ENCODE data around the gene PTMS. TPM values are rescaled to one million over a fixed set of nuclear protein-coding genes. Genes with fewer than 3 reads are reported as not detected.

PTMS gene
- total and polyA plus RNA-seq, 5 donors from 2014 or later = 1.3 to 15.0 (median 3.2) TPM

GRCh38 chr12:6765048-6765633, 1.0 kb upstream of the PTMS start:
- Mint-ChIP-seq H3K9me3 (peaks cover 0 to 8% (median 0%) of the 10 kb centered on the region in 7 donors), H3K36me3 (no peaks in the 10 kb centered on the region), H3K4me1 (peaks cover 11 to 41% (median 14%) of the 10 kb centered on the region in 4 donors), H3K27me3 (peaks cover 61% of the 10 kb centered on the region), H3K27ac (peak overlapping the region in 1 of 3 donors; percentile 22), H3K4me3 (peak overlapping the region; percentile 49 to 93 (median 84))
- no peak overlapping the region for H3K27ac ChIP-seq (ENCODE audit: insufficient read depth, low read length, poor library complexity, severe bottlenecking)
- no peak for DNase-seq
- H3K9me3 ChIP-seq (ENCODE audit: control insufficient read depth in 2 of 2, low read length in 2 of 2) = no peaks in the 10 kb centered on the region
- ATAC-seq (ENCODE audit: low read depth in 2 of 2) = no peak
- peaks cover 25% of the 10 kb centered on the region for H3K4me1 ChIP-seq (ENCODE audit: control insufficient read depth, insufficient read depth, low read length, poor library complexity, severe bottlenecking)
- peaks cover 17% of the 10 kb centered on the region for H3K27me3 ChIP-seq (ENCODE audit: control insufficient read depth, insufficient read depth, low read length)
- no peaks in the 10 kb centered on the region for H3K36me3 ChIP-seq (ENCODE audit: control insufficient read depth, insufficient read depth, low read length)
- no peak overlapping the region for H3K4me3 ChIP-seq (ENCODE audit: low read depth, low read length)

- no peaks in the 10 kb centered on the region for H3K36me3 ChIP-seq (ENCODE audit: control insufficient read depth, insufficient read depth, low read length)
- DNase-seq (peak in 2 of 3 donors; percentile 34 to 43), ATAC-seq (ENCODE audit: low read depth in 2 of 2) (peak; percentile 59 to 69)
- no peaks in the 10 kb centered on the region for H3K9me3 ChIP-seq (ENCODE audit: control insufficient read depth in 2 of 2, low read length in 2 of 2)
- H3K27me3 Mint-ChIP-seq = peaks cover 66% of the 10 kb centered on the region
- H3K4me1 Mint-ChIP-seq = peaks cover 11 to 50% (median 15%) of the 10 kb centered on the region in 4 donors
- H3K4me1 ChIP-seq (ENCODE audit: control insufficient read depth, insufficient read depth, low read length, poor library complexity, severe bottlenecking) = peaks cover 33% of the 10 kb centered on the region
- no peaks in the 10 kb centered on the region for H3K36me3 Mint-ChIP-seq
- peak overlapping the region in 1 of 3 donors; percentile 69 for H3K27ac Mint-ChIP-seq
- peaks cover 17% of the 10 kb centered on the region for H3K27me3 ChIP-seq (ENCODE audit: control insufficient read depth, insufficient read depth, low read length)
- H3K27ac ChIP-seq (ENCODE audit: insufficient read depth, low read length, poor library complexity, severe bottlenecking) = no peak overlapping the region
- no peak overlapping the region for H3K4me3 ChIP-seq (ENCODE audit: low read depth, low read length)
- peaks cover 0 to 7% (median 0%) of the 10 kb centered on the region in 7 donors for H3K9me3 Mint-ChIP-seq
- peak overlapping the region; percentile 77 to 95 (median 91) for H3K4me3 Mint-ChIP-seq
Measured at GRCh38 chr12:6766651-6767349, 637 bp downstream of the PTMS start.

- peaks cover 58% of the 10 kb centered on the region for H3K27me3 Mint-ChIP-seq
- Histone ChIP-seq H3K27me3 (ENCODE audit: control insufficient read depth, insufficient read depth, low read length) (peaks cover 17% of the 10 kb centered on the region), H3K27ac (ENCODE audit: insufficient read depth, low read length, poor library complexity, severe bottlenecking) (no peak overlapping the region)
Measured at GRCh38 chr12:6767353-6768319, 1.5 kb downstream of the PTMS start.

GRCh38 chr12:6768437-6768914, 2.3 kb downstream of the PTMS start:
- no peak overlapping the region for H3K27ac ChIP-seq (ENCODE audit: insufficient read depth, low read length, poor library complexity, severe bottlenecking)
- Mint-ChIP-seq H3K9me3 (peaks cover 0 to 7% (median 0%) of the 10 kb centered on the region in 7 donors), H3K4me3 (peak overlapping the region; percentile 62 to 95 (median 80)), H3K27ac (peak overlapping the region in 2 of 3 donors; percentile 31 to 66), H3K4me1 (peaks cover 6 to 64% (median 16%) of the 10 kb centered on the region in 4 donors), H3K36me3 (no peaks in the 10 kb centered on the region), H3K27me3 (peaks cover 58% of the 10 kb centered on the region)
- H3K9me3 ChIP-seq (ENCODE audit: control insufficient read depth in 2 of 2, low read length in 2 of 2) = no peaks in the 10 kb centered on the region
- DNase-seq (no peak), ATAC-seq (ENCODE audit: low read depth in 2 of 2) (no peak)
- peaks cover 17% of the 10 kb centered on the region for H3K27me3 ChIP-seq (ENCODE audit: control insufficient read depth, insufficient read depth, low read length)
- no peak overlapping the region for H3K4me3 ChIP-seq (ENCODE audit: low read depth, low read length)
- peaks cover 50% of the 10 kb centered on the region for H3K4me1 ChIP-seq (ENCODE audit: control insufficient read depth, insufficient read depth, low read length, poor library complexity, severe bottlenecking)
- no peaks in the 10 kb centered on the region for H3K36me3 ChIP-seq (ENCODE audit: control insufficient read depth, insufficient read depth, low read length)

More at GRCh38 chr12:6767353-6768319, 1.5 kb downstream of the PTMS start:
- Mint-ChIP-seq H3K4me3 (peak overlapping the region; percentile 77 to 95 (median 91)), H3K4me1 (peaks cover 6 to 57% (median 15%) of the 10 kb centered on the region in 4 donors), H3K36me3 (no peaks in the 10 kb centered on the region), H3K9me3 (peaks cover 0 to 7% (median 0%) of the 10 kb centered on the region in 7 donors), H3K27ac (peak overlapping the region in 2 of 3 donors; percentile 66 to 69)
- Histone ChIP-seq H3K36me3 (ENCODE audit: control insufficient read depth, insufficient read depth, low read length) (no peaks in the 10 kb centered on the region), H3K4me1 (ENCODE audit: control insufficient read depth, insufficient read depth, low read length, poor library complexity, severe bottlenecking) (peaks cover 41% of the 10 kb centered on the region), H3K4me3 (ENCODE audit: low read depth, low read length) (no peak overlapping the region), H3K9me3 (ENCODE audit: control insufficient read depth in 2 of 2, low read length in 2 of 2) (no peaks in the 10 kb centered on the region)
- no peak for ATAC-seq (ENCODE audit: low read depth in 2 of 2)
- DNase-seq = no peak

DNA sequence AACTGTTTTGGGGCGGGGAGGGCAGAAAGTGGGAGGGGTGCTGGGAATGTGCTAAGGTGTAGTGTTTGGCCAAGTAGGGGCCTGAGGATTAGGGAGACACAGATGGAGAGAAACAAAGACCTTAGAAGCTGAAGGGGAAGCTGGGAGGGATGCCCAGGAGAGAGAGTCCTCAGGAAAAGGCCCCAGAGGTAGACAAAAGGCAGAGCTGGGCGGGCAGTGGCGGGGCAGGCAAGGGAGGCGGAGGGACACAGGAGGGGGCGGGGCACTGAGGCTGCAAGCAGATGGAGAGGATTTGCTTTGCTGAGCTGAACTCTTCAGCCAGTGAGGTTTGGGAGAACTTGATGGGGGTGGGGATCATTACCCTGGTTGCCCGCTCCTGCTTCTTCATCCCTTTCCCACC, 2.8 kb downstream of the PTMS start:
- H3K27ac Mint-ChIP-seq = no peak overlapping the region
- H3K4me1 Mint-ChIP-seq = peaks cover 6 to 63% (median 16%) of the 10 kb centered on the region in 4 donors
- no peak for ATAC-seq (ENCODE audit: low read depth in 2 of 2)
- peak overlapping the region in 3 of 4 donors; percentile 49 to 95 (median 77) for H3K4me3 Mint-ChIP-seq
- peaks cover 15% of the 10 kb centered on the region for H3K27me3 ChIP-seq (ENCODE audit: control insufficient read depth, insufficient read depth, low read length)
- H3K36me3 ChIP-seq (ENCODE audit: control insufficient read depth, insufficient read depth, low read length) = no peaks in the 10 kb centered on the region
- peaks cover 55% of the 10 kb centered on the region for H3K4me1 ChIP-seq (ENCODE audit: control insufficient read depth, insufficient read depth, low read length, poor library complexity, severe bottlenecking)
- H3K4me3 ChIP-seq (ENCODE audit: low read depth, low read length) = no peak overlapping the region
- H3K27me3 Mint-ChIP-seq = peaks cover 56% of the 10 kb centered on the region
- H3K9me3 ChIP-seq (ENCODE audit: control insufficient read depth in 2 of 2, low read length in 2 of 2) = no peaks in the 10 kb centered on the region
- no peak overlapping the region for H3K27ac ChIP-seq (ENCODE audit: insufficient read depth, low read length, poor library complexity, severe bottlenecking)
- DNase-seq = no peak
- H3K9me3 Mint-ChIP-seq = peaks cover 0 to 7% (median 0%) of the 10 kb centered on the region in 7 donors
- H3K36me3 Mint-ChIP-seq = no peaks in the 10 kb centered on the region

- H3K4me3 Mint-ChIP-seq = no peak overlapping the region
- H3K36me3 ChIP-seq (ENCODE audit: control insufficient read depth, insufficient read depth, low read length) = no peaks in the 10 kb centered on the region
- DNase-seq (no peak), ATAC-seq (ENCODE audit: low read depth in 2 of 2) (no peak)
- no peak overlapping the region for H3K4me3 ChIP-seq (ENCODE audit: low read depth, low read length)
- peaks cover 6 to 62% (median 17%) of the 10 kb centered on the region in 4 donors for H3K4me1 Mint-ChIP-seq
- H3K27me3 Mint-ChIP-seq = peaks cover 54% of the 10 kb centered on the region
- no peaks in the 10 kb centered on the region for H3K9me3 ChIP-seq (ENCODE audit: control insufficient read depth in 2 of 2, low read length in 2 of 2)
- no peaks in the 10 kb centered on the region for H3K36me3 Mint-ChIP-seq
- no peak overlapping the region for H3K27ac Mint-ChIP-seq
- peaks cover 15% of the 10 kb centered on the region for H3K27me3 ChIP-seq (ENCODE audit: control insufficient read depth, insufficient read depth, low read length)
- H3K27ac ChIP-seq (ENCODE audit: insufficient read depth, low read length, poor library complexity, severe bottlenecking) = no peak overlapping the region
- peaks cover 0 to 5% (median 0%) of the 10 kb centered on the region in 7 donors for H3K9me3 Mint-ChIP-seq
- peaks cover 54% of the 10 kb centered on the region for H3K4me1 ChIP-seq (ENCODE audit: control insufficient read depth, insufficient read depth, low read length, poor library complexity, severe bottlenecking)
Measured at GRCh38 chr12:6769666-6770065, 3.5 kb downstream of the PTMS start.

DNA sequence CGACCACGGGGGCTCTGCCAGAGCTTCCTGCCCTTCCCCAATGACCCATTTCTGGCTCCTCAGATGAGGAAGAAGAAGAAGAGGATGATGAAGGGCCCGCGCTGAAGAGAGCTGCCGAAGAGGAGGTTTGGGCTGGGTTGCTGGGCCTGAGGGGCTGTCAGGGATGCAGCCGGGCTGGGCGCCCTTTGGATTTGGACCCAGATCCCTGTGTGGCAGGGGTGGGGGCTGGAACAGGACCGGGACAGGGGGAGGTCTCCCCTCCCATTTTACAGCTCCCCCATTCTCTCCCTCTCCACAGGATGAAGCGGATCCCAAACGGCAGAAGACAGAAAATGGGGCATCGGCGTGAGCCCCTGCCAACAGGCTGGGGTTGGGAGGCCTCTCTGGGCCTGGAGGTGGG, 3.9 kb downstream of the PTMS start:
- Mint-ChIP-seq H3K4me1 (peaks cover 6 to 64% (median 20%) of the 10 kb centered on the region in 4 donors), H3K27ac (no peak overlapping the region), H3K27me3 (peaks cover 54% of the 10 kb centered on the region), H3K4me3 (no peak overlapping the region), H3K36me3 (no peaks in the 10 kb centered on the region), H3K9me3 (peaks cover 0 to 3% (median 0%) of the 10 kb centered on the region in 7 donors)
- H3K9me3 ChIP-seq (ENCODE audit: control insufficient read depth in 2 of 2, low read length in 2 of 2) = no peaks in the 10 kb centered on the region
- peaks cover 16% of the 10 kb centered on the region for H3K27me3 ChIP-seq (ENCODE audit: control insufficient read depth, insufficient read depth, low read length)
- no peak for ATAC-seq (ENCODE audit: low read depth in 2 of 2)
- no peaks in the 10 kb centered on the region for H3K36me3 ChIP-seq (ENCODE audit: control insufficient read depth, insufficient read depth, low read length)
- H3K4me3 ChIP-seq (ENCODE audit: low read depth, low read length) = no peak overlapping the region
- no peak for DNase-seq
- no peak overlapping the region for H3K27ac ChIP-seq (ENCODE audit: insufficient read depth, low read length, poor library complexity, severe bottlenecking)
- peaks cover 58% of the 10 kb centered on the region for H3K4me1 ChIP-seq (ENCODE audit: control insufficient read depth, insufficient read depth, low read length, poor library complexity, severe bottlenecking)

Measured in CD4-positive, CD25-positive, alpha-beta regulatory T cell (primary cell).